Prostate gland (tissue), 2 donors: ENCODE data around the gene FAM107B.

Experiments used
- POLR2A ChIP-seq: fragments of 450-650 bp; IDR thresholded peaks from one replicate; pipeline ENCODE4 v1.6.1; 2016; ENCODE audit warnings: antibody characterized with exemption, mild to moderate bottlenecking
- POLR2AphosphoS5 ChIP-seq: sonication (generic); formaldehyde crosslinking; IDR thresholded peaks from one replicate; pipeline ENCODE4 v1.6.1; 2017; ENCODE audit warnings: antibody characterized with exemption
- TF ChIP-seq, protein P1 (sequence below), 4 experiments: fragments of 200-600 bp in 2 of 4; fragments of 450-650 bp in 2 of 4; sonication (generic) in 2 of 4; IDR thresholded peaks; 1 replicate in 3 of 4; 2 replicates in 1 of 4; pipeline ENCODE4 v1.5.1; 2016 to 2019; ENCODE audit warnings: antibody characterized with exemption in 4 of 4, mild to moderate bottlenecking in 2 of 4, moderate library complexity in 2 of 4

DNA sequence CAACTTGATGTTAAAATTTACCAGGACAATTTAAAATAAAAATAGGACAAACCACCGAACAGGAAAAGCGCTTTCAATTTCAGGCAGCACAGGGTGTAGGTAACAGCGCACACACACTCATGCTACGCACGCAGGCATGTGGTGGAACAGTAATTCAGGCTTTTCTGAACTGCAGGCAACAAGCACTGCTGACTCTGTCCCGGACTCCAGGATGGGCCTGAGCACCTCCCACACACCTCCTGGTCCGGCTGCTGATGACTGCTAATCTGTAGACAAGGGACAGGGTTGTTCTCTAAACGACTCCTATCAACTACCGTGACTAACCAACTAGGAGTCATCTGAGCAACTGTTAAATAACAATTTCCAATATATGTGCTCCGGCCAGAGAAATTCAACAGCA is 251.4 kb downstream of the FAM107B start:
- TF ChIP-seq POLR2A (no peak), POLR2AphosphoS5 (no peak)
- TF ChIP-seq, protein P1, sequence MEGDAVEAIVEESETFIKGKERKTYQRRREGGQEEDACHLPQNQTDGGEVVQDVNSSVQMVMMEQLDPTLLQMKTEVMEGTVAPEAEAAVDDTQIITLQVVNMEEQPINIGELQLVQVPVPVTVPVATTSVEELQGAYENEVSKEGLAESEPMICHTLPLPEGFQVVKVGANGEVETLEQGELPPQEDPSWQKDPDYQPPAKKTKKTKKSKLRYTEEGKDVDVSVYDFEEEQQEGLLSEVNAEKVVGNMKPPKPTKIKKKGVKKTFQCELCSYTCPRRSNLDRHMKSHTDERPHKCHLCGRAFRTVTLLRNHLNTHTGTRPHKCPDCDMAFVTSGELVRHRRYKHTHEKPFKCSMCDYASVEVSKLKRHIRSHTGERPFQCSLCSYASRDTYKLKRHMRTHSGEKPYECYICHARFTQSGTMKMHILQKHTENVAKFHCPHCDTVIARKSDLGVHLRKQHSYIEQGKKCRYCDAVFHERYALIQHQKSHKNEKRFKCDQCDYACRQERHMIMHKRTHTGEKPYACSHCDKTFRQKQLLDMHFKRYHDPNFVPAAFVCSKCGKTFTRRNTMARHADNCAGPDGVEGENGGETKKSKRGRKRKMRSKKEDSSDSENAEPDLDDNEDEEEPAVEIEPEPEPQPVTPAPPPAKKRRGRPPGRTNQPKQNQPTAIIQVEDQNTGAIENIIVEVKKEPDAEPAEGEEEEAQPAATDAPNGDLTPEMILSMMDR (IDR thresholded peaks at IDR 0.05) = no peak
